WTC11 (cell line): ENCODE results near the gene DDB1. TPM values are rescaled to one million over a fixed set of nuclear protein-coding genes. Genes with fewer than 3 reads are reported as not detected.

Experiments
- ATAC-seq: fragments of 200-7000 bp; cut with Tn5 transposase; 2 replicates; pipeline ENCODE4 v1.10.0; 2021; ENCODE audit warnings: mild to moderate bottlenecking, moderate library complexity
- CTCF ChIA-PET: fragments of 300-600 bp; sonication (Branson Sonifier 250); formaldehyde crosslinking; loops from one replicate; lab custom pipeline; 2021; ENCODE audit warnings: antibody characterized with exemption; lab: Charles Lee
- POLR2A ChIA-PET: fragments of 350-600 bp; sonication (Branson Sonifier 250); formaldehyde crosslinking; loops from one replicate; lab custom pipeline; 2021; ENCODE audit warnings: antibody characterized with exemption; lab: Charles Lee
- DNase-seq: peaks from one replicate; pipeline ENCODE4 v3.0.0; 2021; ENCODE audit warnings: low spot score
- H3K27ac Mint-ChIP-seq: 2 replicates; pipeline ENCODE4 v1.8.0; 2021; ENCODE audit warnings: mixed read lengths
- H3K27me3 Mint-ChIP-seq: 2 replicates; pipeline ENCODE4 v1.8.0; 2021; ENCODE audit warnings: low read depth, mild to moderate bottlenecking, moderate library complexity, mixed read lengths
- H3K36me3 Mint-ChIP-seq: 2 replicates; pipeline ENCODE4 v1.8.0; 2021; ENCODE audit warnings: mixed read lengths
- H3K4me1 Mint-ChIP-seq: 2 replicates; pipeline ENCODE4 v1.8.0; 2022; ENCODE audit warnings: mixed read lengths
- H3K4me3 Mint-ChIP-seq: 2 replicates; pipeline ENCODE4 v1.8.0; 2021; ENCODE audit warnings: mild to moderate bottlenecking, moderate library complexity, mixed read lengths
- H3K9me3 Mint-ChIP-seq: 2 replicates; pipeline ENCODE4 v1.8.0; 2021; ENCODE audit warnings: mixed read lengths
- CBFB ChIP-seq: sonication (generic); formaldehyde crosslinking; IDR thresholded peaks from 2 replicates; pipeline ENCODE4 v1.8.1; 2022; ENCODE audit warnings: mild to moderate bottlenecking, low read depth, missing genetic modification reagents
- CREB1 ChIP-seq: sonication (generic); formaldehyde crosslinking; IDR thresholded peaks from 2 replicates; pipeline ENCODE4 v1.8.0; 2023; ENCODE audit warnings: mild to moderate bottlenecking, missing genetic modification reagents
- ESRRA ChIP-seq: sonication (generic); formaldehyde crosslinking; IDR thresholded peaks from 2 replicates; pipeline ENCODE4 v1.8.1; 2022; ENCODE audit warnings: mild to moderate bottlenecking, missing genetic modification reagents, borderline replicate concordance
- GRHL2 ChIP-seq: fragments of 250-450 bp; sonication (Bioruptor Pico); IDR thresholded peaks from 2 replicates; pipeline ENCODE4 v1.8.0; 2022; ENCODE audit warnings: mild to moderate bottlenecking, moderate library complexity; ENCODE audit not compliant: insufficient replicate concordance, severe bottlenecking
- JAZF1 ChIP-seq: fragments of 250-450 bp; sonication (Bioruptor Pico); IDR thresholded peaks from 2 replicates; pipeline ENCODE4 v1.9.0; 2021; ENCODE audit warnings: moderate library complexity, mild to moderate bottlenecking, inconsistent platforms
- KAT7 ChIP-seq: sonication (generic); formaldehyde crosslinking; IDR thresholded peaks from 2 replicates; pipeline ENCODE4 v1.8.1; 2023; ENCODE audit warnings: missing genetic modification reagents, mild to moderate bottlenecking, borderline replicate concordance
- MYBL2 ChIP-seq: sonication (generic); formaldehyde crosslinking; IDR thresholded peaks from 2 replicates; pipeline ENCODE4 v1.8.1; 2023; ENCODE audit warnings: mild to moderate bottlenecking, moderate library complexity, missing genetic modification reagents
- NFE2L1 ChIP-seq: sonication (generic); formaldehyde crosslinking; IDR thresholded peaks from 2 replicates; pipeline ENCODE4 v1.8.1; 2023; ENCODE audit warnings: missing genetic modification reagents
- NFYB ChIP-seq: sonication (generic); formaldehyde crosslinking; conservative IDR thresholded peaks from 2 replicates; pipeline ENCODE4 v1.8.0; 2022; ENCODE audit warnings: low read depth, missing genetic modification reagents
- NR3C1 ChIP-seq: sonication (generic); formaldehyde crosslinking; conservative IDR thresholded peaks from 2 replicates; pipeline ENCODE4 v1.8.1; 2023; ENCODE audit warnings: low read depth, mild to moderate bottlenecking, missing genetic modification reagents
- SMAD3 ChIP-seq: sonication (generic); formaldehyde crosslinking; IDR thresholded peaks from 2 replicates; pipeline ENCODE4 v1.8.0; 2022; ENCODE audit warnings: missing genetic modification reagents, mild to moderate bottlenecking, borderline replicate concordance
- SMAD4 ChIP-seq: sonication (generic); formaldehyde crosslinking; IDR thresholded peaks from 2 replicates; pipeline ENCODE4 v1.8.0; 2022; ENCODE audit warnings: mild to moderate bottlenecking, missing genetic modification reagents
- SOX15 ChIP-seq: fragments of 250-450 bp; sonication (Bioruptor Pico); IDR thresholded peaks from 2 replicates; pipeline ENCODE4 v1.9.0; 2021; ENCODE audit warnings: mild to moderate bottlenecking
- TEAD4 ChIP-seq: sonication (generic); formaldehyde crosslinking; IDR thresholded peaks from 2 replicates; pipeline ENCODE4 v1.8.0; 2022; ENCODE audit warnings: mild to moderate bottlenecking, missing genetic modification reagents
- TP53 ChIP-seq: sonication (generic); formaldehyde crosslinking; IDR thresholded peaks from 2 replicates; pipeline ENCODE4 v1.8.1; 2023; ENCODE audit warnings: mild to moderate bottlenecking, missing genetic modification reagents
- ZNF138 ChIP-seq: sonication (generic); formaldehyde crosslinking; conservative IDR thresholded peaks from 2 replicates; pipeline ENCODE4 v1.8.1; 2022; ENCODE audit warnings: mild to moderate bottlenecking, moderate library complexity, missing genetic modification reagents
- ZNF317 ChIP-seq: sonication (generic); formaldehyde crosslinking; IDR thresholded peaks from 2 replicates; pipeline ENCODE4 v1.8.1; 2023; ENCODE audit warnings: low read depth, mild to moderate bottlenecking, moderate library complexity, missing genetic modification reagents, borderline replicate concordance
- ZNF396 ChIP-seq: fragments of 250-450 bp; sonication (Bioruptor Pico); IDR thresholded peaks from 2 replicates; pipeline ENCODE4 v1.8.0; 2021; ENCODE audit warnings: mild to moderate bottlenecking, moderate library complexity, borderline replicate concordance
- total RNA-seq: library from RNA; stranded (reverse); gene quantifications from 3 replicates; pipeline ENCODE4 v1.2.3, GENCODE V29; 2021
- TF ChIP-seq, protein P1 (sequence below): sonication (generic); formaldehyde crosslinking; IDR thresholded peaks from 2 replicates; pipeline ENCODE4 v1.8.0; 2023; ENCODE audit warnings: missing genetic modification reagents
- TF ChIP-seq, protein P2 (sequence below): fragments of 250-450 bp; sonication (Bioruptor Pico); IDR thresholded peaks from 2 replicates; pipeline ENCODE4 v1.9.0; 2021; ENCODE audit warnings: moderate library complexity, mild to moderate bottlenecking, inconsistent platforms, borderline replicate concordance
- TF ChIP-seq, protein P3 (sequence below): sonication (generic); formaldehyde crosslinking; IDR thresholded peaks from 2 replicates; pipeline ENCODE4 v1.8.1; 2023; ENCODE audit warnings: mild to moderate bottlenecking, missing genetic modification reagents, moderate library complexity
- TF ChIP-seq, protein P4 (sequence below): sonication (generic); formaldehyde crosslinking; conservative IDR thresholded peaks from 2 replicates; pipeline ENCODE4 v1.8.1; 2022; ENCODE audit warnings: mild to moderate bottlenecking, missing genetic modification reagents
- TF ChIP-seq, protein P5 (sequence below): sonication (generic); formaldehyde crosslinking; conservative IDR thresholded peaks from 2 replicates; pipeline ENCODE4 v1.8.1; 2023; ENCODE audit warnings: mild to moderate bottlenecking, low read depth, missing genetic modification reagents, moderate library complexity
- TF ChIP-seq, protein P6 (sequence below): sonication (generic); formaldehyde crosslinking; IDR thresholded peaks from 2 replicates; pipeline ENCODE4 v1.8.1; 2022; ENCODE audit warnings: mild to moderate bottlenecking, moderate library complexity, missing genetic modification reagents

The DDB1 gene
- total RNA-seq, 1 experiment from 2014 or later = 316 TPM

DNA sequence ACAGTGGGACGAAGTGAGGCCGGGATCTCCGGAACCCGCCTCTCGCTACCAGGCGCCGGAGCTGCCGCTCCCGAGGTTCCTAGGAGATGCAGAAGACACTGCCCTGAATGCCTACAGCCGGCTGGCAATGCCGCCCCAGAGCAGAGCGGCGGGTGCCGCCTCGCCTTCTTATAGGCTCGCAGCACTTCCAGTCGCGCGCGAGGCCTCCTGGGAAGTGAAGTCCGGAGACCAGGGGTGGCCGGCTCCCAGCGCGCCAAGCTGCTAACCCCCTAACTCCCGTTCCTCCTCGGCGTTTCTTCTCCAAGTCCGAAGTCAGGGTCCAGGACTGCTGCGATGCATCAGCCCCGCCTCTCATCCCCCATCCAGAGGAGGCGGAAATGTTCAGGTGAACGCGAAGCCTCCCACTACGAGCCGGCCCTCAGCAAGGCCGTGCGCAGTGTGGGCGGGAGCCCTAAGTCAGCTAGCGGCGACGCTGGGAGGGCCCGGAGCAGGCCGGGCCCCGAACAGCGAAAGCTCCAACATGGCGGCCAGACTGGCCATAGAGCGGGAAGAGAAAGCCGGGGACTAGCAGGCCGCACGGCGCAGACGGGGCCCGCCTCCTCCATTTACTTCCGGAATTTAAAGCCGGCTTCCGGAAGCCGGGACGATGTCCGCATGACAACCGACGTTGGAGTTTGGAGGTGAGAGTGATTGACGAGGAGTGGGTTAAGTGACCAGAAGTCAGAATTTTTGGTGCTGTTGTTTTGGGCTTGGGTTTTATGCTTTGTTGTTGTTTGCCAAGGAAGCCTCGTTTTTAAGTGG lies 29.0 kb upstream of the DDB1 start, which contains the start of the genes CYB561A3 and TMEM138 (continued):
- TF ChIP-seq NFYB (peak; percentile 39; the same call in 1 of the 2 replicates), CREB1 (CRISPR knock-in tag) (no peak; the same call in 1 of the 2 replicates), SMAD4 (CRISPR knock-in tag) (no peak), JAZF1 (no peak), ZNF317 (CRISPR knock-in tag) (peak; percentile 96)

DNA sequence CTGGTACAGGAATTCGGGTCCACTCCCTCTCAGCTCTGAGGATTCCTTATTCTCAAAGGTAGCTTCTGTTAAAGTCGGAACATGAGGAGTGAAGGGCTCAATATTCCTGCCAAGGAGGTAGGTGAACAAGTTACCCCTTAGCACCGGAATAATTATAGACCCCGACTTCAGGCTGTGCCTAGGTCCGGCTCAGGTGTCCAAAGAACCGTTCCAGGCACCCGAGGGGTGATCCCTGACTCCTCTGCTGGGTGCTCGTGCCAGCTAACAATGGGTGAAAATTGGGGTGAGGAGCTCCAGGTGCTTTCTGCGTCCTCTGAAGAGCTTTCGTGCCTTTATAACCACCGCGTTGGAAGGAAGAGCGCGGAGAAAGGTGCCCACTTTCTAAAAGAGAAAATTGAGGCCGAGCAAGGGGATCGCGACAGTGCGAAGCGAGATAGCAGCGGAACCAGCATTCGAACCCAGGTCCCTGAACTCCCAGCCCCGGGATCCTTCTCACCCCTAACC lies 28.4 kb upstream of the DDB1 start:
- peaks cover 22% of the 10 kb centered on the region for H3K4me1 Mint-ChIP-seq
- no peak for DNase-seq
- H3K4me3 Mint-ChIP-seq = peak overlapping the region; percentile 96
- no peaks in the 10 kb centered on the region for H3K27me3 Mint-ChIP-seq
- TF ChIP-seq, protein P1, sequence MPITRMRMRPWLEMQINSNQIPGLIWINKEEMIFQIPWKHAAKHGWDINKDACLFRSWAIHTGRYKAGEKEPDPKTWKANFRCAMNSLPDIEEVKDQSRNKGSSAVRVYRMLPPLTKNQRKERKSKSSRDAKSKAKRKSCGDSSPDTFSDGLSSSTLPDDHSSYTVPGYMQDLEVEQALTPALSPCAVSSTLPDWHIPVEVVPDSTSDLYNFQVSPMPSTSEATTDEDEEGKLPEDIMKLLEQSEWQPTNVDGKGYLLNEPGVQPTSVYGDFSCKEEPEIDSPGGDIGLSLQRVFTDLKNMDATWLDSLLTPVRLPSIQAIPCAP (CRISPR knock-in tag) = no peak
- TF ChIP-seq SOX15 (no peak), KAT7 (CRISPR knock-in tag) (0 out of 2 replicates have a peak, but pooled peaks have one; percentile 12), MYBL2 (CRISPR knock-in tag) (no peak), NFE2L1 (0 out of 2 replicates have a peak, but pooled peaks have one; percentile 18)
- CTCF ChIA-PET = interaction anchor here (1.2 to 5.4 kb wide), 5 partner anchors 24 to 74 kb away, joined by 5 to 93 read pairs (median 11); partner anchors contain the start of genes CPSF7, SDHAF2 and TMEM216
- no peaks in the 10 kb centered on the region for H3K9me3 Mint-ChIP-seq
- POLR2A ChIA-PET = interaction anchor here (0.8 to 2.7 kb wide), 10 partner anchors 13 to 80 kb away, joined by 4 to 29 read pairs (median 8); partner anchors contain the start of genes CPSF7, DDB1, SDHAF2 and TKFC
- peak overlapping the region; percentile 98 for H3K27ac Mint-ChIP-seq
- no peak for ATAC-seq
- H3K36me3 Mint-ChIP-seq = peaks cover 23% of the 10 kb centered on the region

DNA sequence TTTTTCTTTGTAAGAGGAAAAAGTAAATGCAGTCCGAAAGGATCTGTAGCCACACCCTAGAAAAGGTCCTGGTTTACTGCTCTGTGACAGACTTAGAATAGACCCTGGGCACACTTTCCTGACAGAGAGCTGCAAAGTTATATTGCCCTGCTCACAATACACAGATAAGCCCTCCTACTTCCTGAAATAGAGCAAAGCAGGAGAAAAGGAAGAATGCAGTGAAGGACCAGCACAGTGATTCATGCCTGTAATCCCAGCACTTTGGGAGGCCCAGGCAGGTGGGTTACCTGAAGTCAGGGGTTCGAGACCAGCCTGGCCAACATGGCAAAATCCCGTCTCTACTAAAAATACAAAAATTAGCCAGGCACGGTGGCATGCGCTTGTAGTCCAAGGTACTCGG lies 26.6 kb upstream of the DDB1 start:
- H3K36me3 Mint-ChIP-seq = peaks cover 10% of the 10 kb centered on the region
- H3K27me3 Mint-ChIP-seq = no peaks in the 10 kb centered on the region
- peak overlapping the region; percentile 96 for H3K4me3 Mint-ChIP-seq
- H3K4me1 Mint-ChIP-seq = peaks cover 22% of the 10 kb centered on the region
- DNase-seq (no peak), ATAC-seq (no peak)
- H3K27ac Mint-ChIP-seq = no peak overlapping the region
- POLR2A ChIA-PET = interaction anchor here (0.6 to 0.7 kb wide), 3 partner anchors 13 to 23 kb away, joined by 3 to 4 read pairs (median 3); no protein-coding TSS in a partner anchor
- CTCF ChIA-PET = interaction anchor here (0.6 to 5.4 kb wide), 4 partner anchors 24 to 328 kb away, joined by 3 to 93 read pairs (median 27); no protein-coding TSS in a partner anchor
- no peaks in the 10 kb centered on the region for H3K9me3 Mint-ChIP-seq
- TF ChIP-seq, protein P2, sequence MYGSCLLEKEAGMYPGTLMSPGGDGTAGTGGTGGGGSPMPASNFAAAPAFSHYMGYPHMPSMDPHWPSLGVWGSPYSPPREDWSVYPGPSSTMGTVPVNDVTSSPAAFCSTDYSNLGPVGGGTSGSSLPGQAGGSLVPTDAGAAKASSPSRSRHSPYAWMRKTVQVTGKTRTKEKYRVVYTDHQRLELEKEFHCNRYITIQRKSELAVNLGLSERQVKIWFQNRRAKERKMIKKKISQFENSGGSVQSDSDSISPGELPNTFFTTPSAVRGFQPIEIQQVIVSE (CRISPR knock-in tag) = no peak
- TF ChIP-seq TEAD4 (CRISPR knock-in tag) = no peak
- TF ChIP-seq ZNF138 = no peak
- TF ChIP-seq ESRRA = no peak
- TF ChIP-seq CBFB (CRISPR knock-in tag) = no peak
- TF ChIP-seq NR3C1 (CRISPR knock-in tag) = no peak
- no peak for TF ChIP-seq GRHL2 (CRISPR knock-in tag)
- TF ChIP-seq, protein P3, sequence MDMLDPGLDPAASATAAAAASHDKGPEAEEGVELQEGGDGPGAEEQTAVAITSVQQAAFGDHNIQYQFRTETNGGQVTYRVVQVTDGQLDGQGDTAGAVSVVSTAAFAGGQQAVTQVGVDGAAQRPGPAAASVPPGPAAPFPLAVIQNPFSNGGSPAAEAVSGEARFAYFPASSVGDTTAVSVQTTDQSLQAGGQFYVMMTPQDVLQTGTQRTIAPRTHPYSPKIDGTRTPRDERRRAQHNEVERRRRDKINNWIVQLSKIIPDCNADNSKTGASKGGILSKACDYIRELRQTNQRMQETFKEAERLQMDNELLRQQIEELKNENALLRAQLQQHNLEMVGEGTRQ = no peak
- TF ChIP-seq, protein P4, sequence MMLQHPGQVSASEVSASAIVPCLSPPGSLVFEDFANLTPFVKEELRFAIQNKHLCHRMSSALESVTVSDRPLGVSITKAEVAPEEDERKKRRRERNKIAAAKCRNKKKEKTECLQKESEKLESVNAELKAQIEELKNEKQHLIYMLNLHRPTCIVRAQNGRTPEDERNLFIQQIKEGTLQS (CRISPR knock-in tag) = no peak
- no peak for TF ChIP-seq TP53 (CRISPR knock-in tag)
- TF ChIP-seq, protein P5, sequence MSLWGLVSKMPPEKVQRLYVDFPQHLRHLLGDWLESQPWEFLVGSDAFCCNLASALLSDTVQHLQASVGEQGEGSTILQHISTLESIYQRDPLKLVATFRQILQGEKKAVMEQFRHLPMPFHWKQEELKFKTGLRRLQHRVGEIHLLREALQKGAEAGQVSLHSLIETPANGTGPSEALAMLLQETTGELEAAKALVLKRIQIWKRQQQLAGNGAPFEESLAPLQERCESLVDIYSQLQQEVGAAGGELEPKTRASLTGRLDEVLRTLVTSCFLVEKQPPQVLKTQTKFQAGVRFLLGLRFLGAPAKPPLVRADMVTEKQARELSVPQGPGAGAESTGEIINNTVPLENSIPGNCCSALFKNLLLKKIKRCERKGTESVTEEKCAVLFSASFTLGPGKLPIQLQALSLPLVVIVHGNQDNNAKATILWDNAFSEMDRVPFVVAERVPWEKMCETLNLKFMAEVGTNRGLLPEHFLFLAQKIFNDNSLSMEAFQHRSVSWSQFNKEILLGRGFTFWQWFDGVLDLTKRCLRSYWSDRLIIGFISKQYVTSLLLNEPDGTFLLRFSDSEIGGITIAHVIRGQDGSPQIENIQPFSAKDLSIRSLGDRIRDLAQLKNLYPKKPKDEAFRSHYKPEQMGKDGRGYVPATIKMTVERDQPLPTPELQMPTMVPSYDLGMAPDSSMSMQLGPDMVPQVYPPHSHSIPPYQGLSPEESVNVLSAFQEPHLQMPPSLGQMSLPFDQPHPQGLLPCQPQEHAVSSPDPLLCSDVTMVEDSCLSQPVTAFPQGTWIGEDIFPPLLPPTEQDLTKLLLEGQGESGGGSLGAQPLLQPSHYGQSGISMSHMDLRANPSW (CRISPR knock-in tag) = no peak
- TF ChIP-seq SMAD3 = no peak
- TF ChIP-seq ZNF396 (CRISPR knock-in tag) = no peak
- TF ChIP-seq, protein P6, sequence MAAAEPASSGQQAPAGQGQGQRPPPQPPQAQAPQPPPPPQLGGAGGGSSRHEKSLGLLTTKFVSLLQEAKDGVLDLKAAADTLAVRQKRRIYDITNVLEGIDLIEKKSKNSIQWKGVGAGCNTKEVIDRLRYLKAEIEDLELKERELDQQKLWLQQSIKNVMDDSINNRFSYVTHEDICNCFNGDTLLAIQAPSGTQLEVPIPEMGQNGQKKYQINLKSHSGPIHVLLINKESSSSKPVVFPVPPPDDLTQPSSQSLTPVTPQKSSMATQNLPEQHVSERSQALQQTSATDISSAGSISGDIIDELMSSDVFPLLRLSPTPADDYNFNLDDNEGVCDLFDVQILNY (CRISPR knock-in tag) = no peak
